ENCODE measurements around the gene RC3H1.

The RC3H1 gene

DNA sequence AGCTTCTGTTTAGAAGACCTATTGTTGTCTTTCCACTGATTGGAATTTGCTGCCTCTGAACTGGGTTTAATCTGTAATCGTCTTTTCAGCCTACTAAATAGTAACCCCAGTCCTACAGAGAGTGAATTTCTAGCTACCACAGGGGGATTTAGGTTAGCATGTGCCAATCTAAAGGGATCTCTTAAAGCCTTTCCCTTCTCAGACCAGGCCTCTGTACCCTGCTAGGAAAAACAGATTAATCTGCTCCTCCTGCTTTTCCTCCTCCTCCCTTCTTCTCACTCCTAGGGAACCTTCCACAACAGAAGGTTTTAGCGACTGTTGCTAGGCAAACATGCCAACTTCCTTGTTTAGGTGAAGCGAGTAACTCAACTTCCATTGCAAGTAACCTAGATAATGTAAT lies 1.3 kb upstream of the RC3H1 start:
- in situ Hi-C loops (cut with HindIII; ENCODE audit: low sequenced_read_pairs) = no loop called here
- no peak for DNase-seq (ENCODE audit: low read depth)
- TF ChIP-seq, protein P1, sequence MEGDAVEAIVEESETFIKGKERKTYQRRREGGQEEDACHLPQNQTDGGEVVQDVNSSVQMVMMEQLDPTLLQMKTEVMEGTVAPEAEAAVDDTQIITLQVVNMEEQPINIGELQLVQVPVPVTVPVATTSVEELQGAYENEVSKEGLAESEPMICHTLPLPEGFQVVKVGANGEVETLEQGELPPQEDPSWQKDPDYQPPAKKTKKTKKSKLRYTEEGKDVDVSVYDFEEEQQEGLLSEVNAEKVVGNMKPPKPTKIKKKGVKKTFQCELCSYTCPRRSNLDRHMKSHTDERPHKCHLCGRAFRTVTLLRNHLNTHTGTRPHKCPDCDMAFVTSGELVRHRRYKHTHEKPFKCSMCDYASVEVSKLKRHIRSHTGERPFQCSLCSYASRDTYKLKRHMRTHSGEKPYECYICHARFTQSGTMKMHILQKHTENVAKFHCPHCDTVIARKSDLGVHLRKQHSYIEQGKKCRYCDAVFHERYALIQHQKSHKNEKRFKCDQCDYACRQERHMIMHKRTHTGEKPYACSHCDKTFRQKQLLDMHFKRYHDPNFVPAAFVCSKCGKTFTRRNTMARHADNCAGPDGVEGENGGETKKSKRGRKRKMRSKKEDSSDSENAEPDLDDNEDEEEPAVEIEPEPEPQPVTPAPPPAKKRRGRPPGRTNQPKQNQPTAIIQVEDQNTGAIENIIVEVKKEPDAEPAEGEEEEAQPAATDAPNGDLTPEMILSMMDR (IDR thresholded peaks at IDR 0.05; ENCODE audit: low read depth, low read length, missing control alignments) = no peak
- H3K4me3 ChIP-seq (ENCODE audit: low read depth, low read length) = no peak overlapping the region

DNA sequence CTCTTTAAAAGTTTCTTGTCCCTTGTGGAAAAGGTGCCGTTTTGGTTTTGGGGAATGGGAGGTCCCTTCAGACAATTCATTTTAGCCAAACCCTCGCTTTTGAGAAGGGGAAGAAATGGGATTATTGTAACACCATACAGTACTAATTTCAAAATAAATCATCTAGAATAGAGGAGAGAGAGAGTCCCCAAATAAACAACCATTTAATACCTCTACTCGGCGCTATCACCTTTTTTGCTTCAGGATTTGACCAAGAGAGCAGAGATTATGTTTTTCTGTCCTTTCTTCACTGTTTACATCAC lies 770 bp upstream of the RC3H1 start:
- peak overlapping the region; percentile 82 for H3K4me3 ChIP-seq (ENCODE audit: low read depth, low read length)
- TF ChIP-seq, protein P1 (IDR thresholded peaks at IDR 0.05; ENCODE audit: low read depth, low read length, missing control alignments) = no peak
- no peak for DNase-seq (ENCODE audit: low read depth)
- in situ Hi-C loops (cut with HindIII; ENCODE audit: low sequenced_read_pairs) = no loop called here

DNA sequence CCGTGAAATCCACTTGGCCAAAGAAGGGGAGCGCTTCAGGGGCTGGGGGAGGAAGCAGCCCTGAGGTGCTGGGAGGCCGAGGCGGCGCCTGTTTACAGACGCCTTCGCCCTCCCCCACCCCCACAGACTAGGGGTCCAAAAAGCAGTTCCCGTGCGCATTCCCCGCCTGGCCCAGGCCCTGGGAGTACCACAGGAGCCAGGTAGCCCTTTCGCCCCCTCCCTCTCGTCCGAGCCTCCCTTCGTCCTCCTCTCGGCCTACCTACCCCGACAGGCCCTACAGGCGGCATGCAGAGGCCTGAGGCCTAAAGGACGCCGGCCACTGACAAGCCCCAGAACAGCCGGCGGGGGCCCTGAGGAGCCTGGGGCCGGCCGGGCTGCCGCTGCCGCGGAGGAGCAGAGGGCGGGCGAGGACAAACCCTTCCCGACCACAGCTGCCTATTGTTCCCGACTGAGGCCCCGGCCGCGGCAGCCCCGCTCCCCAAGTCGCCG lies 522 bp downstream of the RC3H1 start:
- peak overlapping the region; percentile 82 for H3K4me3 ChIP-seq (ENCODE audit: low read depth, low read length)
- no peak for DNase-seq (ENCODE audit: low read depth)
- in situ Hi-C loops (cut with HindIII; ENCODE audit: low sequenced_read_pairs) = no loop called here
- TF ChIP-seq, protein P1 (IDR thresholded peaks at IDR 0.05; ENCODE audit: low read depth, low read length, missing control alignments) = no peak

DNA sequence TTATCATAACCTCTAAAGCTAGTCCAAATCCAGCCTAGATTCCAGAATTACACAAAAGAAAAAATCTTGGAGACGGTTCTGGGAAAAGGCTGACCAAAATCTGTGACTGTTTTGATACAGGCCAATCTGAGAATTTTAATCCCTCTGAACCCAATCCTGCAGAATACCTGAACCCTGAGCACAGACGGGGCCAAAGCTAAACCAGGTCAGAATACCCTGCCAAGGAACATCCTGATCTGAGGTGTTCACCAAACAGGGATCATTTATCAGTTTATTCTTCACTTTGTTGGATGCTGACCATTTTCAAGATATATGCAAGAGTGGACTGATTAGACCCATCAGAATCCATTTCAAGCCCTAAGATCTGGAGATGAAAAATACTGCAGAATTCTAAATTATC lies 3.6 kb downstream of the RC3H1 start:
- TF ChIP-seq, protein P1 (IDR thresholded peaks at IDR 0.05; ENCODE audit: low read depth, low read length, missing control alignments) = no peak
- no peak for DNase-seq (ENCODE audit: low read depth)
- no peak overlapping the region for H3K4me3 ChIP-seq (ENCODE audit: low read depth, low read length)
- in situ Hi-C loops (cut with HindIII; ENCODE audit: low sequenced_read_pairs) = no loop called here

DNA sequence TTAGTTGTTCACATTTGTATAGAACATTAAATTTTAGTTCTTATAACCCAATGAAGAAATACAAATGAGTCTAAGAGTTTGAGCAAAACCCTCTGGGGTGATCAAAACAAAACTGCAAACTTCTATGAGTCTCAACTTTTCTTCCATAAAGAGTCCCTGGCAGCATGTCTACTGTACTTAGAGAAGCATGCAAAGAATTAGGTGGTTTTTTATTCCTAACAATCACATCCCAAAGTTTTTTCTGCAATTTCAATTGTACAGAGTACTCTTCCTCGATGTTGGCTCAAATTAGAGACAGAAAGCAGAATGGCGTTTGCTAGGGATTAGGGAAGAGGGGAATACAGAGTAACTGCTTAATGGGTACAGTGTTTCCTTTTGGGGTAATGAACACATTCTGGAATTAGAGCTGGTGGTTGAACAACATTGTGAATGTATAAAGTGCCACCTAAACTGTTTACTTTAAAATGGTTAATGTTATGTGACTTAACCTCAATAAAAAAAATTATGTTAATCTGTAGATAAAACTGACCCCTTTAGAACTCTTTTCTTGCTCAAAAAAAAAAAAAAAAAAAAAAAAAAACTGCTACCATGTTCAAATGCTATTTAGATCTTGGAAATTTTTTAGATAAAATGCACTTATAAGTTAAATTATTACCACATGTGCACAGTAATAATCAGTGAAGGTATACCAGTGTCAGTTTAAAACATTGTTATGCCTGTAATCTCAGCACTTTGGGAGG lies 4.8 kb downstream of the RC3H1 start:
- TF ChIP-seq, protein P1 (IDR thresholded peaks at IDR 0.05; ENCODE audit: low read depth, low read length, missing control alignments) = no peak
- in situ Hi-C loops (cut with HindIII; ENCODE audit: low sequenced_read_pairs) = no loop called here
- no peak overlapping the region for H3K4me3 ChIP-seq (ENCODE audit: low read depth, low read length)
- DNase-seq (ENCODE audit: low read depth) = no peak

DNA sequence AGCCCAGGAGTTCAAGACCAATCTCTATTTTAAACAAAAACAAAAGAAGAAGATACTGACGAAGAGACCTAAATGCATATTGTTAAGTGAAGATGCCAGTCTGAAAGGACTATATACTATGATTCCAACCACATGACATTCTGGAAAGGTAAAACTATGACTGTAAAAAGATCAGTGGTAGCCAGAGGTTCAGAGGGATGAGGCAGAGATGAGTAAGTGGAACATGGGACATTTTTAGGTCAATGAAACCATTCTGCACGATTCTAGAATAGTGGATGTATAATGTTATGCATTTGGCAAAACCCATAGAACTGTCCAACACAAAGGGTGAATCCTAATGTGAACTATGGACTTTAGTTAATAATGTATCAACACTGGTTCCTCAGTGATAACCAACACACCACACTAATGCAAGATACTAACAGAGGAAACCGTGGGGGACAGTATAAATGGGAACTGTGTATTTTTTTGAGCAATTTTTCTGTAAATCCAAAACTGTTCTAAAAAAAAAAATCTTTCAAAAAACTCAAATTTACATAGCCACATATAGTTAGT lies 8.2 kb downstream of the RC3H1 start:
- in situ Hi-C loops (cut with HindIII; ENCODE audit: low sequenced_read_pairs) = no loop called here
- no peak for DNase-seq (ENCODE audit: low read depth)

More for the DNA sequence above, 8.2 kb downstream of the RC3H1 start:
- TF ChIP-seq, protein P1 (IDR thresholded peaks at IDR 0.05; ENCODE audit: low read depth, low read length, missing control alignments) = no peak
- H3K4me3 ChIP-seq (ENCODE audit: low read depth, low read length) = no peak overlapping the region
